GM21526 (cell line): Measurements from ENCODE around the gene WDR4.
"Not testable (repeated sequence)": the region's sequence is repeated elsewhere in the genome, so short reads cannot be mapped to it uniquely, and the experiment has no call there.

Experiments used
- ATAC-seq: cut with Tn5 transposase; IDR thresholded peaks from one replicate; pipeline ENCODE4 v1.9.1; 2021; ENCODE audit warnings: moderate library complexity; ENCODE audit not compliant: unreplicated experiment, low FRiP score

Gene WDR4

GRCh38 chr21:42841156-42841915 lies 38.0 kb downstream of the WDR4 start:
- ATAC-seq, result no peak

DNA sequence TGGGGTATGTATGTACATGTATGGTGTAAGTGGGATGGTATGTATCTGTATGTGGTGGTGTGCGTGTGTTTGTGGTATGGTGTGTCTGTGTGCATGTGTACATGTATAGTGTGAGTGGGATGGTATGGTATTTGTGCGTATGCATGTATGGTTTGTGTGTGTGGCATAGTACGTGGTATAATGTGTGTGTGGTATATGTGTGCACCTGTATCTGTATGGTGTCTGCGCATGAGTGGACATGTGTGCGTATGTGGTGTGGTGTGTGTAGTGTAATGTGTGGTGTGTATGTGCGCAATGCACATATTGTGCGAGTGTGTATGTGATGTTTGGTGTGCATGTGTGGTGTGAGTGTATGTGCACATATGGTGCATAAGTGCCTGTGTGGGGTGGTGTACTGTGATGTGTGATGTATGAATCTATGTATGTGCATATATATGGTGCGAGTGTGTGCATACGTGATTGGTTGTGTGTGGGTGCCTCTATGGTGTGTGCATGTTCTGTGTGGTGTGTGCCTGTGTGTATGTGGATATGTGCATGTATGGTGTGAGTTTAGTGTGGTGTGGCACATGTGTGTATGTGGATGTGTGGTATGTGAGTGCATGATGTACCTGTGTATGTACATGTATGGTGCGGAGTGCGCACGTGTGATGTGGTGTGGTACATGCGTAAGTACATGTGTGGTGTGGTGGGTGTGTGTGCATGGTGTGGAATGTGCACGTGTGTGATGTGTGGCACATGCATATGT lies 38.8 kb downstream of the WDR4 start:
- ATAC-seq, result no peak

DNA sequence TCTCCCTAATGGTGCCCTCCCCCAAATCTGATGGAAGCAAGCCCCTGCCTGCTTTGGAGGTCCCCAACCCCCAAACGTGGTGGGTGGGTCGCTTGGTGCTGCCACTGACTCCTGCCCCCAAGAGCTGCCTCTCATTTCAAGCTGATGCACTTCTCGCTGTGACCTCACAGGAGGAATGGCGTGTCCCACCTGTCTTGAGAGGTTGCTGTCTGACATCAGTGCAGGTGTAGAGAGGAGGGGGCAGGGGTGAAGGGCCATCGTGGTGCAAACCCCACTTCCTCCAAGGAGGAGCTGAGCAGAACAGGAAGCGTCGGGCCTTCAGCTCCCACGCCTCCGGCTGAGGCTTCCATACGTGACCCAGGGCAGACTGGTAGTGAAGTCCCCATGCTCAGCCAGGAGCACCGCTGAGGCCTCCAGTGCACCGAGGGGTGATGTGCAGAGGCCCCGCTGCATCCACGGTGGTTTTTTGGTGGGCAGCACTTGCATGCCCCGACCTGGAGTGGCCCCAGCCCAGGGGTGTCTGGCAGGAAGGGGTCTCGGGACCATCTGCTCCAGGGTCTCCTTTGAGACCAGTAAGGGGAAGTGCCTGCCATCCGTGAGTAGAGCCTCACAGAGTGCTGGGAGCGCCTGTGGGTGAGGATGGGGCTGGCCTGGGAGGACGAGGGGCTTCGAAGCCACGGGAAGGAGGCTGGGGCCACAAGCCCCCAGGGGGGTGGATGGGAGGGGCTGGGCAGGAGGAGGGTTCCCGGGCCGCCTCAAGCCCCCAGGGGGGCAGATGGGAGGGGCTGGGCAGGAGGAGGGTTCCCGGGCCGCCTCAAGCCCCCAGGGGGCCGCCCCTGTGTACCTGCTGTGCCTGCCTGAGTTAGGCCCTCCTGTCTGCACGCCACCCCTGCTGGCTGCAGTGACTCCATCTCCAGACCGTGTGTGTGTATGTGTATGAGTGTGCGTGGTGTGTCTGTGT lies 39.8 kb downstream of the WDR4 start:
- no peak for ATAC-seq

GRCh38 chr21:42838212-42838690 lies 41.1 kb downstream of the WDR4 start:
- ATAC-seq, result not testable (repeated sequence)

- ATAC-seq, result no peak
These were observed 41.7 kb downstream of the WDR4 start for GRCh38 chr21:42837421-42838211.

DNA sequence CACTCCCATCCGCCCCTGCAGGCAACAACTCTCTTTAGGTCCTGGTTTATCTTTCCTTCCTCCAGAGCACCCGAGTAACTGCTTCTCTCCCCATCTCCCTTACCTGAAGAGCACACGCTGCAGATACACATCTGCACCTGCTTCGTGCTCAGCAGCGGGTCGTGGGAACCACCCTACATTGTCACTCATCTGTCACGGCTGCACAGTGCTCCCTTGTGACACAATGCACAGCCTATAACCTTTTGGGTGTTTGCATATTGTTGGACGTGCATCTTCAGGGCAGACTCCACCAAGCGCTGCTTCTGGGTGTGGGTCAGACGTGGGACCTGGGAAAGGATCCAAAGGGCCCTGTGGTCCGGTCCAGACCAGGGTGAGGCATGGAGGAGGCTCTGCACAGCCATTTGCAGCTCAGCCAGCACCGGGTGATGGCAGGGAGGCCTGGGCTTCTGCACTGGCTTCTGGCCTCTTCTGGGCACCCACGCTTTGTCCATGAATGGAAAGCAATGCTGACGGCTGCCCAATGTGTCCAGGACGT lies 42.5 kb downstream of the WDR4 start:
- no peak for ATAC-seq

GRCh38 chr21:42836402-42836666 lies 43.0 kb downstream of the WDR4 start:
- no peak for ATAC-seq

DNA sequence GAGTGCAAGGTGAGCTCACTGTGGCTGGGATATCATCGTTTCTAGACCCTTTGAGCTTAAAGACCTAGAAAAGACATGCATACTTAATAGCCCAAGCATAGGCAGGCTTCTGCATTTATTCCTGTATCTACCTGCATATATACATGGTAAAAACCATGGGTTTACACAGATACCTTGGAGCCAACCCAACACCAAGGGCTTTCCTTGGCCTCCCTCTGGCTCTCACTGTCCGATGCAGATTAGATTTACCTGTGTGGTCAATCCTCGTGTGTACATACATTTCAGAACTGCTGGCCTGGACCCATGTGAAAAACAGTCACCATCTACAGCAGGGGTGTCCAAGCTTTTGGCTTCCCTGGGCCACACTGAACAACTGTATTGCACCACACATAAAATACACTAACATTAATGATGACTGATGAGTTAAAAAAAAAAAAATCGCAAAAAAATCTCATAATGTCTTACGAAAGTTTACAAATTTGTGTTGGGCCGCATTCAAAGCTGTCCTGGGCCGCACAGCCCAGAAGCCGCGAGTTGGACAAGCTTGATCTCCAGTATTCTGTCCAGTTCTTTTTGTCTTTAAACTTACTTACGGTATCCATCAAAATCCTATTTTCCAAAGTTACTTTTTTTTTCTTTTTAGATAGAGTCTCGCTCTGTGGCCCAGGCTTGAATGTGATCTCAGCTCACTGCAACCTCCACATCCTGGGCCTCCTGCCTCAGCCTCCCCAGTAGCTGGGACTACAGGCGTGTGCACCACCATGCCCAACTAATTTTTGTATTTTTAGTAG lies 43.5 kb downstream of the WDR4 start:
- ATAC-seq, result no peak

GRCh38 chr21:42835211-42835610 lies 44.1 kb downstream of the WDR4 start:
- no peak for ATAC-seq

DNA sequence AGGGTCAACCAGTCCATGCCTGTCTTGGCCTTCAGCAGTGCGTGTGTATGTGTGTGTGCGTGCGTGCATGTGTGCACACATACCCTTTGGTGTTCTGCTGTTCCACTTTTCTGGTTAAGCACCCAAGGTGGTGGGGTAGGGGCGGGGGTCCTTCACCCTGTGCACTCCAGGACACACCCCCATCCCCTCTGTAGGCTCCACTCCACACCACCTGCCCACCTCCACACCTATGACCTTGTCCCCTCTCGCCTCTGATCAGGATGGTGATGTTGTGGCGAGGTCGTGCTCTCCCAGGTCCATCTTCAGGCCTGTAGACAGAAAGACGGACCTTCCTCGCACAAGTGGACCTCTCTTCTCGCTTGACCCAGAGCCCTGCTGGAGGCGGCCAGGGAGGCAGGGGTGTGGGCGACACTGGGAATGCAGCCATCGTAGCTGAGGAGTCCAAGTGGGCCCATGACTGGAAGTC lies 44.6 kb downstream of the WDR4 start:
- ATAC-seq, result no peak

- ATAC-seq, result no peak
These were observed 45.2 kb downstream of the WDR4 start for GRCh38 chr21:42833859-42834725.

- ATAC-seq, result peak; percentile 59
These were observed 45.9 kb downstream of the WDR4 start for GRCh38 chr21:42833439-42833815.

- not testable (repeated sequence) for ATAC-seq
These were observed 47.1 kb downstream of the WDR4 start for GRCh38 chr21:42832321-42832630.

DNA sequence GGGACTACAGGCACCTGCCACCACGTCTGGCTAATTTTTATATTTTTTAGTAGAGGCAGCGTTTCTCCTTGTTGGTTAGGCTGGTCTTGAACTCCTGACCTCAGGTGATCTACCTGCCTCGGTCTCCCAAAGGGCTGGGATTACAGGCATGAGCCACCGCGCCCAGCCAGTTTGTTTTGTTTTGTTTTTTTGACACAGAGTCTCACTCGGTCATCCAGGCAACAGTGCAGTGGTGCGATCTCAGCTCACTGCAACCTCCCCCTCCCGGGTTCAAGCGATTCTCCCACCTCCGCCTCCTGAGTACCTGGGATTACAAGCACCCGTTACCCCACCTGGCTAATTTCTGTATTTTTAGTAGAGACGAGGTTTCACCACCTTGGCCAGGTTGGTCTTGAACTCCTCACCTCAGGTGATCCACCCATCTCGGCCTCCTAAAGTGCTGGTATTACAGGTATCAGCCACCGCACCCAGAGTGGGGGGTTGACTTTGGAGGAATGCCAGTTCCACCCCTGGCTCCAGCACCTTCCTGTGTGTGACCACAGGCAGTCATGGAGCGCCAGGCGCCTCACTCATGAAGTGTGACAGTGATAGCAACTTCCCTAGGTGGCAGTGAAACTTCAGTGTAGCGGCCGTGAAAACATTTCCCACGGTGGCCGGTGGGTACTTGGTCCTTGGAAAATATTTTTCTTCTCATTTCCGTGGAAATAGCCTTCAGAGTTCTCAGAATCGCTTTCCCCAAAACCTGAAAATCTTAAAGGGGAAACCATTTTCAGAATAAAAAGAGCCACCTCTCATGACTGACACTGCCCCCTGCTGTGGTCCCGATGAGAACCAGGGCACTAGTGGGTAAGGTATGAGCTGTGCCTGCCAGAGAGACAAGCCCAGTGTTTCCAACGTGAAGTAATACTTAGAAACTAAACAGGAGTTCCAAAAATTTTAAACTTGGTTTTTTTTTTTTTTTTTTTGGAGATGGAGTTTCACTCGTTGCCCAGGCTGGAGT lies 48.6 kb downstream of the WDR4 start:
- ATAC-seq, result no peak

- ATAC-seq, result no peak
These were observed 49.4 kb downstream of the WDR4 start for GRCh38 chr21:42829954-42830353.

DNA sequence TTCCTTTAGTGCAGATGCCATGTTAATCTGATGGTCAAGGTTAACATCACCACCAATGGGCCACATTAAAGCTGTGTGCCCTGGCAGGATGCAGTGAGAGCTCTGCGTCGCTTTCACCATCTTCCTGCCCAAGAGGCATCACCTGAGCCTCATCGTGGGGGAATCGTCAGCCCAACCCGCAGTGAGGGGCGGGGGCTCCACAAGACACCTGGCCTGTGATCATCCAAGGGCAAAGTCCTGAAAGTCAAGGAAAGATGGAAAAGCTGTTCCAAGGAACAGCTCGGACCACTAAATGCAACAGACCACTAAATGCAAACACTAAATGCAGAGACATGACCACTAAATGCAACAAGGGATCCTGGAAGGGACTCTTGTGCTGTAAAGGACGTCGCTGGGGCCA lies 49.9 kb downstream of the WDR4 start:
- no peak for ATAC-seq

DNA sequence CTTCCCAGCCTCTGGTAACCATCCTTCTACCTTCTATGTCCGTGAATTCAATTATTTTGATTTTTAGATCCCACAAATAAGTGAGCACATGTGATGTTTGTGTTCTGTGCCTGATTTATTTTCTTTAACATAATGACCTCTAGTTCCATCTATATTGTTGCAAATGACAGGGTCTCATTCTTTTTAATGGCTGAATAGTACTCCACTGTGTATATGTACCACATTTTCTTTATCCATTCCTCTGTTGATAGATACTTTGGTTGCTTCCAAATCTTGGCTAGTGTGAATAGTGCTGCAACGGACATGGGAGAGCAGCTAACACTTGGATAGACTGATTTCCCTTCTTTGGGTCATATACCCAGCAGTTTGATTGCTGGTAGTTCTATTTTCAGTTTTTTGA lies 51.8 kb downstream of the WDR4 start:
- ATAC-seq, result no peak
